H1 (cell line): ENCODE results near the gene LRRC74B. TPM values are rescaled to one million over a fixed set of nuclear protein-coding genes. Genes with fewer than 3 reads are reported as not detected.

Experiments used
- CTCF ChIA-PET: fragments of 300-600 bp; sonication (Branson Sonifier 250); formaldehyde crosslinking; loops from one replicate; lab custom pipeline; 2021; ENCODE audit not compliant: partially characterized antibody; lab: Charles Lee
- POLR2A ChIA-PET: fragments of 300-600 bp; sonication (Branson Sonifier 250); formaldehyde crosslinking; loops from one replicate; lab custom pipeline; 2021; ENCODE audit warnings: inconsistent platforms; ENCODE audit not compliant: partially characterized antibody; lab: Charles Lee
- DNase-seq, 2 experiments: peaks; one replicate each; pipeline versions ENCODE4 v3.0.0 to v3.0.0-alpha.2; 2010 to 2022; ENCODE audit warnings: low spot score in 2 of 2, low read depth in 1 of 2, mixed read lengths in 1 of 2
- FAIRE-seq: peaks from 2 replicates; lab custom pipeline; 2011; peaks lifted over from hg19 to GRCh38; lab: Jason Lieb, UNC
- H2AFZ ChIP-seq: 2 replicates; pipeline ENCODE4 v1.8.1; 2012; ENCODE audit warnings: low read length, inconsistent platforms
- H2AK5ac ChIP-seq: 2 replicates; pipeline ENCODE4 v1.6.1; 2013; ENCODE audit warnings: low read depth, low read length
- H2BK120ac ChIP-seq: replicated peaks from 2 replicates; pipeline ENCODE3; 2013; ENCODE audit warnings: low read depth, low read length, inconsistent platforms
- H2BK12ac ChIP-seq: 2 replicates; pipeline ENCODE4 v1.6.1; 2013; ENCODE audit warnings: low read depth, low read length
- H2BK15ac ChIP-seq: 2 replicates; pipeline ENCODE4 v1.6.1; 2013; ENCODE audit warnings: low read length
- H2BK20ac ChIP-seq: 2 replicates; pipeline ENCODE4 v1.6.1; 2013; ENCODE audit warnings: low read length
- H2BK5ac ChIP-seq: 2 replicates; pipeline ENCODE4 v1.6.1; 2013; ENCODE audit warnings: low read depth, low read length
- H3K14ac ChIP-seq: 2 replicates; pipeline ENCODE4 v1.6.1; 2013; ENCODE audit warnings: inconsistent platforms; ENCODE audit not compliant: insufficient read length
- H3K18ac ChIP-seq: 2 replicates; pipeline ENCODE4 v1.6.1; 2013; ENCODE audit warnings: low read length; ENCODE audit errors: extremely low read depth
- H3K23ac ChIP-seq: 2 replicates; pipeline ENCODE4 v1.6.1; 2013; ENCODE audit warnings: inconsistent platforms; ENCODE audit not compliant: insufficient read length
- H3K23me2 ChIP-seq: 2 replicates; pipeline ENCODE4 v1.6.1; 2013; ENCODE audit warnings: low read depth, low read length
- H3K27ac ChIP-seq: 2 replicates; pipeline ENCODE4 v1.6.1; 2011; ENCODE audit warnings: low read depth, low read length, inconsistent platforms
- H3K27me3 ChIP-seq, 4 experiments: replicated peaks in 1 of 4; 1 replicate in 1 of 4; 2 replicates in 3 of 4; pipeline versions ENCODE4 v1.6.1 to v1.8.1; 2011 to 2013; ENCODE audit warnings: low read length in 3 of 4, mild to moderate bottlenecking in 3 of 4, inconsistent platforms in 2 of 4, mixed read lengths in 2 of 4, moderate library complexity in 1 of 4; ENCODE audit not compliant: control insufficient read depth in 3 of 4, insufficient read depth in 3 of 4; ENCODE audit errors: extremely low read depth in 1 of 4
- H3K36me3 ChIP-seq, 4 experiments: 2 replicates each; pipeline versions ENCODE4 v1.6.1 to v1.8.1; 2011 to 2013; ENCODE audit warnings: mild to moderate bottlenecking in 4 of 4, low read length in 3 of 4, moderate library complexity in 2 of 4, control low read depth in 1 of 4, inconsistent platforms in 1 of 4; ENCODE audit not compliant: insufficient read depth in 4 of 4, control insufficient read depth in 2 of 4
- H3K4ac ChIP-seq: replicated peaks from 2 replicates; pipeline ENCODE3; 2013; ENCODE audit warnings: low read length, low read depth, mixed read lengths, inconsistent platforms; ENCODE audit not compliant: insufficient read length
- H3K4me1 ChIP-seq, 4 experiments: replicated peaks in 1 of 4; 1 replicate in 1 of 4; 2 replicates in 3 of 4; pipeline versions ENCODE4 v1.6.1 to v1.8.1; 2011 to 2013; ENCODE audit warnings: low read length in 3 of 4, inconsistent platforms in 2 of 4, mixed read lengths in 1 of 4; ENCODE audit not compliant: insufficient read depth in 4 of 4, control insufficient read depth in 3 of 4
- H3K4me2 ChIP-seq, 2 experiments: 2 replicates each; pipeline versions ENCODE4 v1.6.1 to v1.8.1; 2011 to 2013; ENCODE audit warnings: low read depth in 2 of 2, low read length in 2 of 2, control low read depth in 1 of 2, inconsistent platforms in 1 of 2, mild to moderate bottlenecking in 1 of 2; ENCODE audit not compliant: insufficient read depth in 1 of 2
- H3K4me3 ChIP-seq, 4 experiments: fragments of 200-600, 300-600 bp in 1 of 4; sonication (generic), shearing (Covaris generic), sonication (Bioruptor Twin) in 1 of 4; 2 replicates each; pipeline versions ENCODE4 v1.5.1 to v1.8.1; 2011 to 2016; ENCODE audit warnings: low read length in 4 of 4, low read depth in 3 of 4, control low read depth in 2 of 4, inconsistent platforms in 2 of 4, mild to moderate bottlenecking in 2 of 4, mixed read lengths in 1 of 4, moderate library complexity in 1 of 4; ENCODE audit not compliant: insufficient read depth in 2 of 4; ENCODE audit errors: extremely low read depth in 1 of 4
- H3K56ac ChIP-seq: replicated peaks from 2 replicates; pipeline ENCODE3; 2013; ENCODE audit warnings: low read depth, mild to moderate bottlenecking, mixed read lengths, low read length, inconsistent platforms; ENCODE audit not compliant: insufficient read length
- H3K79me1 ChIP-seq: 2 replicates; pipeline ENCODE4 v1.6.1; 2013; ENCODE audit warnings: low read depth, low read length, control low read depth
- H3K79me2 ChIP-seq, 2 experiments: 2 replicates each; pipeline versions ENCODE4 v1.6.1 to v1.8.1; 2012 to 2013; ENCODE audit warnings: low read length in 2 of 2, mild to moderate bottlenecking in 2 of 2, inconsistent platforms in 1 of 2; ENCODE audit not compliant: insufficient read depth in 2 of 2, control insufficient read depth in 1 of 2
- H3K9ac ChIP-seq, 4 experiments: replicated peaks in 1 of 4; 1 replicate in 1 of 4; 2 replicates in 3 of 4; pipeline versions ENCODE4 v1.6.1 to v1.8.1; 2011 to 2013; ENCODE audit warnings: low read depth in 3 of 4, low read length in 3 of 4, control low read depth in 2 of 4, mild to moderate bottlenecking in 2 of 4, moderate library complexity in 2 of 4, inconsistent platforms in 1 of 4; ENCODE audit errors: extremely low read depth in 1 of 4
- H3K9me3 ChIP-seq, 2 experiments: 2 replicates each; pipeline versions ENCODE4 v1.6.1 to v1.8.1; 2012 to 2013; ENCODE audit warnings: mild to moderate bottlenecking in 2 of 2, moderate library complexity in 2 of 2, control low read depth in 1 of 2, inconsistent platforms in 1 of 2, low read depth in 1 of 2, low read length in 1 of 2, mixed read lengths in 1 of 2; ENCODE audit not compliant: insufficient read depth in 2 of 2
- H4K20me1 ChIP-seq, 2 experiments: replicated peaks in 1 of 2; 2 replicates each; pipeline versions ENCODE3 to v1.8.1; 2011 to 2013; ENCODE audit warnings: inconsistent platforms in 2 of 2, low read length in 2 of 2, mild to moderate bottlenecking in 1 of 2; ENCODE audit not compliant: insufficient read depth in 2 of 2, control insufficient read depth in 1 of 2
- H4K5ac ChIP-seq: 2 replicates; pipeline ENCODE4 v1.6.1; 2013; ENCODE audit warnings: low read length, low read depth, mixed read lengths, inconsistent platforms; ENCODE audit not compliant: insufficient read length
- H4K8ac ChIP-seq: 2 replicates; pipeline ENCODE4 v1.8.0; 2013; ENCODE audit warnings: mild to moderate bottlenecking, moderate library complexity, low read length, inconsistent platforms; ENCODE audit not compliant: insufficient read depth; ENCODE audit errors: extremely low read depth
- H4K91ac ChIP-seq: replicated peaks from 2 replicates; pipeline ENCODE3; 2013; ENCODE audit warnings: low read length, mixed read lengths, inconsistent platforms; ENCODE audit not compliant: insufficient read length
- BCL11A ChIP-seq, 2 experiments: IDR thresholded peaks; one replicate each; pipeline ENCODE4 v1.6.1; 2011; ENCODE audit warnings: low read depth in 2 of 2, low read length in 2 of 2, mild to moderate bottlenecking in 2 of 2
- CBX8 ChIP-seq: fragments of 300-800, 300-1000 bp; sonication (generic); IDR thresholded peaks from 2 replicates; pipeline ENCODE4 v1.7.1; 2016; ENCODE audit warnings: low read depth, low read length, borderline replicate concordance
- EZH2 ChIP-seq: fragments of 200-600 bp; sonication (generic); IDR thresholded peaks from 2 replicates; pipeline ENCODE4 v1.7.1; 2012; ENCODE audit warnings: low read depth, mild to moderate bottlenecking, moderate library complexity, low read length, inconsistent platforms; ENCODE audit not compliant: severe bottlenecking
- RAD21 ChIP-seq, 2 experiments: IDR thresholded peaks in 1 of 2; conservative IDR thresholded peaks in 1 of 2; 2 replicates each; pipeline ENCODE4 v1.6.1; 2011; ENCODE audit warnings: low read depth in 2 of 2, low read length in 2 of 2, improper control_type of control experiment in 1 of 2, inconsistent platforms in 1 of 2, mild to moderate bottlenecking in 1 of 2, moderate library complexity in 1 of 2
- WGBS, 2 experiments: shearing (Covaris generic) in 1 of 2; methylation state at CpG; one replicate each; pipeline versions ENCODE4 v1.1.6 to v1.1.7; 2013 to 2015; ENCODE audit warnings: low lambda C conversion rate in 2 of 2, mixed read lengths in 2 of 2, inconsistent platforms in 1 of 2, low coverage in 1 of 2, missing lambda C conversion rate in 1 of 2; ENCODE audit not compliant: insufficient replicate concordance in 2 of 2, insufficient coverage in 1 of 2, insufficient read length in 1 of 2; ENCODE audit errors: extremely low coverage in 1 of 2, missing lambda C conversion rate in 1 of 2; 5-methylcytosine and 5-hydroxymethylcytosine counted together
- polyA plus RNA-seq, 7 experiments: library from polyadenylated mRNA; depleted of rRNA in 3 of 7; stranded (reverse) in 5 of 7; unstranded in 2 of 7; fragments of >200 nt in 5 of 7; fragments of 200-250 nt in 2 of 7; gene quantifications; 1 replicate in 5 of 7; 2 replicates in 1 of 7; 4 replicates in 1 of 7; pipeline versions ENCODE4 v1.2.1 to v1.2.3, GENCODE V29; 2011 to 2013; ENCODE audit warnings: missing spikeins in 2 of 7, mixed read lengths in 2 of 7
- total RNA-seq: library from RNA; stranded (reverse); fragmentation: NEBNext Ultra II Directional; extraction: Animal tissue kit (Norgen Biotek cat#: 25700); gene quantifications from 2 replicates; pipeline ENCODE4 v1.2.1, GENCODE V29; 2021

Gene LRRC74B
- total and polyA plus RNA-seq, 2 of the 8 experiments (the other 6 are each of a cell fraction or from before 2014, with no cell fraction given), result not detected

- Histone ChIP-seq H3K23ac (no peak overlapping the region), H3K79me1 (no peaks in the 10 kb centered on the region), H3K36me3 (no peaks in the 10 kb centered on the region), H2AK5ac (no peak overlapping the region), H2BK15ac (no peak overlapping the region), H2BK12ac (no peak overlapping the region), H2BK5ac (no peak overlapping the region; the same call in 1 of the 2 replicates), H2BK20ac (no peak overlapping the region), H3K27ac (no peak overlapping the region), H3K9me3 (no peaks in the 10 kb centered on the region), H3K4me3 (no peak overlapping the region), H3K18ac (no peak overlapping the region), H3K23me2 (no peaks in the 10 kb centered on the region), H3K4me2 (no peak overlapping the region), H3K27me3 (peaks cover 0 to 5% (median 3%) of the 10 kb centered on the region in 4 experiments; a peak in 4 of 7 replicates), H4K91ac (no peak overlapping the region), H3K4me1 (peaks cover 0 to 2% (median 0%) of the 10 kb centered on the region in 4 experiments; a peak in 1 of 7 replicates), H2BK120ac (no peak overlapping the region), H2AFZ (no peak overlapping the region), H4K8ac (no peak overlapping the region), H4K20me1 (no peaks in the 10 kb centered on the region), H4K5ac (no peak overlapping the region), H3K79me2 (no peaks in the 10 kb centered on the region), H3K56ac (no peak overlapping the region), H3K14ac (no peak overlapping the region), H3K4ac (no peak overlapping the region), H3K9ac (no peak overlapping the region)
- POLR2A ChIA-PET, result interaction anchor here (2.1 kb wide), 1 partner anchor 11 kb away, joined by 5 read pairs; the partner anchor contains the start of gene P2RX6
- WGBS, 2 experiments, result 84% methylated on average over 23 of the region's 27 CpGs; no CpG with 5 or more reads in 1 of the 2 experiments
- no peak for DNase-seq
- no peak for FAIRE-seq
- TF ChIP-seq RAD21 (IDR thresholded peaks at IDR 0.05 in 1 of 2, conservative IDR thresholded peaks at IDR 0.05 in 1 of 2; ENCODE audit: low read depth in 2 of 2, low read length in 2 of 2) (no peak), EZH2 (no peak), BCL11A (IDR thresholded peaks at IDR 0.05; ENCODE audit: low read depth in 2 of 2, low read length in 2 of 2) (no peak), CBX8 (no peak)
- CTCF ChIA-PET, result interaction anchor here (1.2 kb wide), 1 partner anchor 11 kb away, joined by 5 read pairs; no protein-coding TSS in a partner anchor
Measured at GRCh38 chr22:21025763-21026755, 19.7 kb upstream of the LRRC74B start.
